NCI-H345 treated with DMSO at 0.1 percent for 48 hours (cell line): ENCODE results near the gene PTPRD.
"Not testable (repeated sequence)": the region's sequence is repeated elsewhere in the genome, so short reads cannot be mapped to it uniquely, and the experiment has no call there.

Experiments used
- DNase-seq: peaks from one replicate; lab custom pipeline; 2025; ENCODE audit not compliant: unreplicated experiment; lab: John Stamatoyannopoulos, UW

Gene PTPRD

GRCh38 chr9:9215050-9215449 lies 1397.8 kb downstream of the PTPRD start:
- no peak for DNase-seq

DNA sequence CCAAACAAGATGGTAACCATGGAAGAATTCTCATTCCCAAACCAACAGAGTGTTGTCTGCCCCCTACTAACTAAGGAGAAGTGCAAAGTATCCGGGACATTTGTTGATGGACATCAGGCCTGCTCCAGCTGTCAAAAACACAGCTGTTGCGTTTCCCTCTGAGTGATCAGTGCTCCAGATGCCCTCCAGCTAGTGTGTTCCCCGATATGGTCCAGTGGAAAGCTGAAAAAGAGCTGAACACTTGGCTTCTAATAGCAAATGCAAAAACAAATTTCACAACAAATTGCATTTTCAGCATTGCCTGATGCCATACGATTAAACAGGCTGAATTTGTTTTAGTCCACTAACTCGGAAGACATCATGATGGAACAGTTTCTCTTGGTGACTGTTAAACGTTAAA lies 1398.7 kb downstream of the PTPRD start:
- DNase-seq, result peak; percentile 22

DNA sequence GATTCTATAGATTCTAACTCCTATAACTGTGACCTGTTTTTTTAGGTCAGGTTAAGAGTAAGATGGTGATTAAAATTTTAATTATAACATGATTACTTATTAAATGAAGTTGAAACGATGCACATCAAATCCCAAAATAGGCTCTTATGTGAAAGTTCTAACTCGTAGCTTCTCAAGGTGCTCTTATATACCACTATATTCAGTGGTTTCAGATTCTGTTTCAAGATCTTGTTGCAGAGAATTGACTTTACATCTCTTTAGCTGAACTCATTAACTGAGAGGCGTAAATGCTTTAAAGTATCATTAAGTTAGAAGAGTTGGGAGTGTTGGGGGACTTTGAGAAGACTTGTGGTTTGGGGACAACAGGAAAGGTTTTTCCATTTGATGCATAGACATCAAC lies 1399.8 kb downstream of the PTPRD start:
- DNase-seq, result no peak

- DNase-seq, result no peak
These were observed 1410.5 kb downstream of the PTPRD start for GRCh38 chr9:9202276-9202675.

- no peak for DNase-seq
These were observed 1426.7 kb downstream of the PTPRD start for GRCh38 chr9:9186086-9186485.

- DNase-seq, result no peak
These were observed 1430.4 kb downstream of the PTPRD start for GRCh38 chr9:9182431-9182830.

DNA sequence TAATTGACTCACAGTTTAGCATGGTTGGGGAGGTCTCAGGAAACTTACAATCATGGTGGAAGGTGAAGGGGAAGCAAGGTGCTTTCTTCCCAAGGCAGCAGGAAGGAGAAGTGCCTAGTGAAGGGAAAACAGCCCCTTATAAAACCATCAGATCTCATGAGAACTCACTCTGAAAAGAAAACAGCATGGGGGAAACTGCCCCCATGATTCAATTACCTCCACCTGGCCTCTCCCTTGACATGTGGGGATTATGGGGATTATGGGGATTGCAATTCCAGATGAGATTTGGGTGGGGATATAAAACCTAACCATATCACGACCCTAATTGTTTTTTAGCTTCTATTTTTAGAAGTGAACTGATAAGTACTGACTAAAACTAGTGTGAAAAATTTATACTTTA lies 1435.7 kb downstream of the PTPRD start:
- DNase-seq, result no peak

DNA sequence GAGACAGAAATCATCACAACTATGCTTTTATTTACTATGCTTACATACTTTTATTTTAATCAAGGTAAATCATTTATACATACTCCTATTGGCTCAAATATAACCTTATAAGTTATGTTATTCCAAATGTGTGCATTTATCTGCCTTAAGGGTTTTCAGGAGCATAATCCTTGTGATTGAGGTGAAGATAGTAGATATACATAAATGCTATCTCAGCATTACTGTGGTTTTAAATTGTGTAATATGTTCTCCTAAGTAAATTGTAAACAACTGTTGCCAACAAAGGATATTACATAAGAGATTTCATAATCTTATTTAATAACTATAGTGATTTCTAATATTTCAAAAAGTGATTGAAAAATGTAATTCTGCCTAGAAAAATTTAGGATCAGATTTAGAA lies 1438.4 kb downstream of the PTPRD start:
- no peak for DNase-seq

DNA sequence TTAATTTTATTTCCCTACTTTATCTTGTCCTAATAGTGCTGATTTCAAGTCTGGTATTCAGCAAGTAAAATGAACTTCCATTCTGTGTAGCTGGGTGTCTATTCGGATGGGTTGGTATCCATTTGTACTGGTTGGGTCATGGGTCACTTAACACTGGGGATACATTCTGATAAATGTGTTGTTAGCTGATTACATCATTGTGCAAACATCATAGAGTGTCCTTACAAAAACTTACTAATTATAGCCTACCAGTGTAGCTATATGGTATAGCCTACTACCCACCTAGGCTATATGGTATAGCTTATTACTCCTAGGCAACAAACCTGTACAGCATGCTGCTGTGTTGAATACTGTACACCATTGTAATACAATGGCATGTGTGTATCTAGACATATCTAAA lies 1439.5 kb downstream of the PTPRD start:
- DNase-seq, result no peak

GRCh38 chr9:9170439-9171134 lies 1442.2 kb downstream of the PTPRD start:
- peak; percentile 24 for DNase-seq

GRCh38 chr9:9142001-9142400 lies 1470.8 kb downstream of the PTPRD start:
- peak; percentile 82 for DNase-seq

DNA sequence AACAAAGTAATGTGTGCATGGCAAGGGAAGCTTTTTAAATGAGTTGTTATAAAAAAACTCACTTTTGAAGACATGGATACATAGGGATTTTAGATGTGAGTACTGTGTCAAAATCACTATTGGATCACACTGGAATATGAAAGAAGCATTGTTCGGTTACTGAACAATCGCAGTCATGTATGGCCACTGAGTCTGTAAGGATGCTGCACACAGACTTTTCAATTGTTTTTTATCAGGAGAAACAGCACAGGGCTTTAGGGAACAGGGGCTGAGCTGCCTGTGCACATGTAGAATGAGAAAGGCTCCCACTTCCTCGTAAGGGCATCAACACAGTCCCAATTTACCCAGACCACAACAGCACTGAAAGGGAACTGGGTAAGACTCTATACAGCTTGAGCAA lies 1479.3 kb downstream of the PTPRD start:
- DNase-seq, result no peak

- no peak for DNase-seq
These were observed 1488.2 kb downstream of the PTPRD start for GRCh38 chr9:9124616-9125015.

GRCh38 chr9:9122230-9122875 lies 1490.4 kb downstream of the PTPRD start:
- no peak for DNase-seq

DNA sequence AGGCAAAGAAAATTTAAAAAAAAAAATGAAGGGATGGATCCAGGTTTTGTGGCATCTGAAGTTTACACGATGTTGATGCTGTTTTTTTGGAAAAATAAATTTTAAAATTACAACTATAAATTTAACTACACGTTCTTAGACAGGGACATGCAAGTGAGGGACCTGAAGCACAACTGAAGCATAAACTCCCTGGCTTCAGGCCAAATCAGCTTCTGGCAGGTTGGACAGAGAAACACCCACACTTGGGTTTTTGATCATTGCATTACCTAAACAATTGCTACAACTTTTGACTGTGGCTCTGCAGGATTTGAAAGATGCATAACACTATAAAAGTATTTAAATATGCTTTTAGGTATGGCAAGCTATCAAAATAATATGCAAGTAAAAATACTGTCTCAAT lies 1494.9 kb downstream of the PTPRD start:
- DNase-seq, result peak; percentile 29

- DNase-seq, result no peak
These were observed 1500.6 kb downstream of the PTPRD start for GRCh38 chr9:9112001-9112720.

- no peak for DNase-seq
These were observed 1504.2 kb downstream of the PTPRD start for GRCh38 chr9:9108641-9109040.

- no peak for DNase-seq
These were observed 1510.5 kb downstream of the PTPRD start for GRCh38 chr9:9102295-9102694.

DNA sequence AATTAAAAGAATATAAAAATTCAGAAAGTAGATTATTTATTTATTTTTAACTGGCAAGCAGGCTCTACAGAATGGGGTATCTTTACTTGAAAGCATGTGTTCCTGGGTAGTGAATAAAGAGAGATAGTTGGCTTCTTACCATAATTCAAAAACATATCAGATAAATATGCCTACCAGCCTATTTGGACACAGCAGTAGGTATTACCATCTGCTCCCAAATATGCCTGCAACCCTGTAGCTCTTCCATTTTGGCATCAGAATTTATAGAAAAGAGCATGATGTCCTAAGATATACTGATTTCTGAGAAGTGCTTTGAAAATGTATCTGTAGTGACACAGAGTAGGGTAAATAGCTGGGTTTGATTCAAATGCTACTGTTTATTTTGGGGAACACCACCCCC lies 1512.7 kb downstream of the PTPRD start:
- no peak for DNase-seq

DNA sequence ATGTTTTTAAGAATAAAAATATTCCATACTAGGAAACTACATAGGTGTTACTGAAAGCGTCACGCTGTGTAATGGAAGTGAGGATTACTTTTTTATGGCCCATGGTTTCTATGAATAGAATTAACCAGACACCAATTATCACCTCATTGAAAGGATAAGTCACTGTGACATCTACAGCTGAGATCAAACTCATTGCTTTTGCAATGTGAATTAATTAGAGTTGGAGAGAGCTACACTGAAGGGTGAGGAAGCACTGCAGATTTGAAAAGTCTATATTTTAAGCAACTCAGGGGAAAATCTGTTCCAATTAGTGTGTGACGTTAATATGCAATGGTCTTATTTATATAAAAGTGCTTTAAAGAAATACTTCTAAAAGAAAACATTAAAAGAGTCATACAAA lies 1513.2 kb downstream of the PTPRD start:
- DNase-seq, result peak; percentile 16

GRCh38 chr9:9097254-9097653 lies 1515.5 kb downstream of the PTPRD start:
- DNase-seq, result not testable (repeated sequence)

GRCh38 chr9:9091387-9091786 lies 1521.4 kb downstream of the PTPRD start:
- no peak for DNase-seq
